Measurements from ENCODE around the gene TMEM81.

TMEM81 gene

DNA sequence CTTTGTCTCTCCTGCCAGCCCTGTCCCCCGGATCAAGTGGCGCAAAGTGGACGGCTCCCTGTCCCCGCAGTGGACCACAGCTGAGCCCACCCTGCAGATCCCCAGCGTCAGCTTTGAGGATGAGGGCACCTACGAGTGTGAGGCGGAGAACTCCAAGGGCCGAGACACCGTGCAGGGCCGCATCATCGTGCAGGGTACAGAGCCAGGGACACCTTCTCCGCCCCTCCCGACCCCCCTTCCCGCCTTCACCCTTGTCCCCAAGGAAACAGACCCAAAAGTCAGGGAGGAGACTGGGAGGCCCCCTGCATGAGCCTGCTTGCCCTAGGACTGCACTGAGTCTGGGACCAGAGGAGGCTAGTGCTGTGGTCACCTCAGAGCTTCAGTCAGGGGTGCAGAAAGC lies 23.0 kb downstream of the TMEM81 start:
- DNase-seq (ENCODE audit: low read depth in 3 of 3, low spot score in 1 of 3), result no peak

- no peak for DNase-seq (ENCODE audit: low read depth in 3 of 3, low spot score in 1 of 3)
These were observed 23.5 kb downstream of the TMEM81 start for GRCh38 chr1:205060746-205061145.

GRCh38 chr1:205059660-205060059 lies 24.6 kb downstream of the TMEM81 start:
- no peak for DNase-seq (ENCODE audit: low read depth in 3 of 3, low spot score in 1 of 3)

DNA sequence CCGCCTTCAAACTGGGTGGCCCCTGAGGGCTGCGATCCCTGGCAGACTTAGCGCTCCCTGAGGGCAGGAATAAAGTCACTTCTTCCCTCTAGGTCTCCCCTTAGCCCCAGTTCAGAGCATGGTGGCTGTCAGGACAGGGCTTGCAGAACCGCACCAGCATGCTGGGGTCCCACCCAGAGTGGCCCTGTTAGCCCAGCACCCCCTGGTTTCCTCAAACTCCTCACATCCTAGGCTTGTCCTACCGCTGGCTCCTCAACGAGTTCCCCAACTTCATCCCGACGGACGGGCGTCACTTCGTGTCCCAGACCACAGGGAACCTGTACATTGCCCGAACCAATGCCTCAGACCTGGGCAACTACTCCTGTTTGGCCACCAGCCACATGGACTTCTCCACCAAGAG lies 25.4 kb downstream of the TMEM81 start:
- no peak for DNase-seq (ENCODE audit: low read depth in 3 of 3, low spot score in 1 of 3)

DNA sequence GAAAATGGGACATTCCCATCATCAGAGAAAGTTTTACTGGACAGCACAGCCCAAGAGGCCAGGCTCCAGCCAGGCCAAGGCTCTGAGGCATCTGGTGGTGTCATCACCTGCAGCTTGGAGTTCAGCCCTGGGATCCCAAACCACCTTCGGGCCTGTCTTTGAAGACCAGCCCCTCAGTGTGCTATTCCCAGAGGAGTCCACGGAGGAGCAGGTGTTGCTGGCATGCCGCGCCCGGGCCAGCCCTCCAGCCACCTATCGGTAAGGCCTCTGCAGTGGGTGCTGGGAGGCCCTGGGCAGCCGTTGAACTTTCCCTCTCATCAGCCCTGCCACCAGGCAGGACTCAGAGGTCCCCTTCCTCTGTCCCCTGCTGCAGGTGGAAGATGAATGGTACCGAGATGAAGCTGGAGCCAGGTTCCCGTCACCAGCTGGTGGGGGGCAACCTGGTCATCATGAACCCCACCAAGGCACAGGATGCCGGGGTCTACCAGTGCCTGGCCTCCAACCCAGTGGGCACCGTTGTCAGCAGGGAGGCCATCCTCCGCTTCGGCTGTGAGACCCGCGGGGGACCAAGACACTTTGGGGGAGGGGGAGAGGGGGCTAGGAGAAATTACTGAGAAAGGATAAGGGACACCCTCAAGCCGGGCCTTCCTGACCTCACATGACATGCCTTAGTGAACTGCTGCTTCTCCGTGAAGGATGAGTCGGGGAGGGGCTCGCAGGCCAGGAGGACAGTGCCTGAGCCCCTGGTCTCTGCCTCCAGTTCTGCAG lies 26.3 kb downstream of the TMEM81 start:
- DNase-seq (ENCODE audit: low read depth in 3 of 3, low spot score in 1 of 3), result no peak

- no peak for DNase-seq (ENCODE audit: low read depth in 3 of 3, low spot score in 1 of 3)
These were observed 27.2 kb downstream of the TMEM81 start for GRCh38 chr1:205056956-205057568.

DNA sequence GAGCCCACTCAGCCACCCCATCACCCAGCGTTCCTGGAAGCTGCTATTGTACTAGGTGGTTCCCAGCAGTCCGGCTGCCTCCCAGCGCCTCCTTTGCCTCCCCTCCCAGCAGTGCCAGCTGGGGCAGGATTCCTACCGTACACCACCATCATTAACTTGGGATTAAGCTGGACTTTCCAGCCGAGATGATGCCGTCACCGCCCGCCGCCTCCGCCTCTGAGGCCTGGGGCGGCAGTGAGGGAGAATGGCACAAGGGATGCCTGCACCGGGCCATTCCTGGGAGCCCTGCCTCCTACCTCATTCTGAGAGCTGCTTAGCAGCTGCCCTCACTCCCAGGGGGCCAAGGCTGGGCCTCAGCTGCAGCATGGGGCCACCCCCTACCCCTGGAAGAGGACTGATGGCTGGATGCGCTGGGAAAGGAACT lies 28.1 kb downstream of the TMEM81 start:
- DNase-seq (ENCODE audit: low read depth in 3 of 3, low spot score in 1 of 3), result no peak

GRCh38 chr1:205054013-205054412 lies 30.2 kb downstream of the TMEM81 start:
- no peak for DNase-seq (ENCODE audit: low read depth in 3 of 3, low spot score in 1 of 3)

GRCh38 chr1:205053296-205053695 lies 31.0 kb downstream of the TMEM81 start:
- no peak for DNase-seq (ENCODE audit: low read depth in 3 of 3, low spot score in 1 of 3)

DNA sequence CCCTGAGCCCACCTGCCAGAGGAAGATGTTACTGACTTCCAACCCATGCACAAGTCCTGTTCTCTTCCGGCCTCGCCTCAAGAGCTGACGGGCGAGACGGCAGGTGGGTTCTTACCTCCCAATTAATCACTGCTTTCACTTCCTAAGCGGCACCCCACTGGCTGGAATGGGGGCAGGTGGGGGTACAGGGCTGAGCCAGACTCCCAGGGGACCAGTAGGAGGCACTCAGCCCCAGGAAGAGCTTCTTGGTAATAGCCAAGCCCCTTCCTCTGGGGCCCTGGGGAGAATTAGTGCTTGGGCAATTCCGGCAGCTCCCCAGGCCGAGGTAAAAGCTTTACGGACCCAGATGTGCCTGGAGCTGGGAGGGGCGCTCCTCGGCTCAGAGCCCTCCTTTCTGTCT lies 31.6 kb downstream of the TMEM81 start:
- DNase-seq (ENCODE audit: low read depth in 3 of 3, low spot score in 1 of 3), result no peak

- no peak for DNase-seq (ENCODE audit: low read depth in 3 of 3, low spot score in 1 of 3)
These were observed 34.8 kb downstream of the TMEM81 start for GRCh38 chr1:205049479-205049878.

- DNase-seq (ENCODE audit: low read depth in 3 of 3, low spot score in 1 of 3), result no peak
These were observed 35.9 kb downstream of the TMEM81 start for GRCh38 chr1:205048382-205048781.

GRCh38 chr1:205047764-205048231 lies 36.5 kb downstream of the TMEM81 start:
- no peak for DNase-seq (ENCODE audit: low read depth in 3 of 3, low spot score in 1 of 3)

DNA sequence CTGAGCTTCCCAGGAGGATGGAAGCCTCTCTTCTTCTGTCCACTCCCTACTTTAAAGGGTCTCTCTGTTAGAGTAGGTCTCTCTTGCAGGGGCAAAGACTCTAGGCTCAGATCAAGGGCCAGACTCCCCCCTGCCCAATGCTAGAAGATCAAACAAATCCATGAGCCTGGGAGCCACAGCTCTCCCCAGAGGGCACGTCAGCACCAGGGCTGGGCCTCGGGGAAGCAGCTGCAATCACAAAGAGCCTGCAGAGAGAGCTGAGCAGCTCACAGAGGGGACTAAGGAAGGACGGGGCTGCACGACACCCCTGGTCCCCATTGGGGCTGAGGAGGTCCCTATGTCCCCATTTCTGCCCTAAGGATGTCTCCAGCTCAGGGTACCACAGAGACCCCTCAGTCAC lies 37.4 kb downstream of the TMEM81 start:
- DNase-seq (ENCODE audit: low read depth in 3 of 3, low spot score in 1 of 3), result no peak

- no peak for DNase-seq (ENCODE audit: low read depth in 3 of 3, low spot score in 1 of 3)
These were observed 39.1 kb downstream of the TMEM81 start for GRCh38 chr1:205045146-205045545.

GRCh38 chr1:205044741-205045140 lies 39.5 kb downstream of the TMEM81 start:
- no peak for DNase-seq (ENCODE audit: low read depth in 3 of 3, low spot score in 1 of 3)

- no peak for DNase-seq (ENCODE audit: low read depth in 3 of 3, low spot score in 1 of 3)
These were observed 40.4 kb downstream of the TMEM81 start for GRCh38 chr1:205043866-205044265.

DNA sequence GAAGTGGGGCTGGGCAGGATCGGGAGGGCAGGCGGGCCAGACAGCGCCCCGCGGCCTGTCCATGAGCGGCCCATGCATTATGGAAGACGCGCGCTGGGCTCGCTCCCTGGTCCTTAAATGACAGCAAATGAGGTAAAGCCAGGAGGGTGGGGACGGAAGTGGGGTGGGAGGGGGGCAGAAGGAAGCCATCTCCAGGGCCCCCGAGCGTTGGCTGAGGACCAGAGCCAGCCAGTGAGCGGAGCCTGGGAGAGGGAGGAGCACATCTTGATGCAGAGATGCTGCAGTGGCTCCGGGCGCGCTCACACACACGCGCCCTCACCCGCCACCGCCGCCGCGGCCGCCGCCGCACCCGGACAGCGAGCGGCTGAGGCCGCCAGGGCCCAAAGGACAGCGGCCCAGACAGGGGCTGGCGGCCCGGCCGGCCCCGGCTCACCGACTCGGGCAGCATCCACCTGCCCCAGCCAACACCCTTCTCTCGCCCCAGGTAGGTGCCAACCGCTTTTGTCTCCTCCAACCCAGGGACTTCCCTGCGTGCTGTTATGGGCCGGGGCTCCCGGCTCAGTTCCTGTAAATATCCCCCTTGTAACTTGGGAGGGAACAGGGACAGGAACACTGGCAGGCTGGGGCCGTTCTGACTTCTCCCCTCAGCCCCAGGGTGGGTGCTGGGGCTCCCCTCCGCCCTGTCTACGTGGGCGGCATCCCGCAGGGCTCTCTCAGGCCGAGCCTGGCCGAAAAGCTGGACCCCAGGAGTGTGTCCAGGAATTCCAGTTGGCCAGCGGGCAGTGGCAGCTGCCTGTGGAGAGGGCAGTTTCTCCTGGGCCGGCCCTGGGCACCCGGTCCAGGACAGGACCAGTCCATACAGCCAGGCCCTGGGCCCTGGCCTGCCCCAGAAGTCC lies 41.1 kb downstream of the TMEM81 start, which contains the start of gene CNTN2:
CNTN2 (plus strand) TSS at position 302 of the 896 bp plus-strand sequence. CDS start 9,974 bp downstream, outside the sequence.
- DNase-seq (ENCODE audit: low read depth in 3 of 3, low spot score in 1 of 3), result no peak

DNA sequence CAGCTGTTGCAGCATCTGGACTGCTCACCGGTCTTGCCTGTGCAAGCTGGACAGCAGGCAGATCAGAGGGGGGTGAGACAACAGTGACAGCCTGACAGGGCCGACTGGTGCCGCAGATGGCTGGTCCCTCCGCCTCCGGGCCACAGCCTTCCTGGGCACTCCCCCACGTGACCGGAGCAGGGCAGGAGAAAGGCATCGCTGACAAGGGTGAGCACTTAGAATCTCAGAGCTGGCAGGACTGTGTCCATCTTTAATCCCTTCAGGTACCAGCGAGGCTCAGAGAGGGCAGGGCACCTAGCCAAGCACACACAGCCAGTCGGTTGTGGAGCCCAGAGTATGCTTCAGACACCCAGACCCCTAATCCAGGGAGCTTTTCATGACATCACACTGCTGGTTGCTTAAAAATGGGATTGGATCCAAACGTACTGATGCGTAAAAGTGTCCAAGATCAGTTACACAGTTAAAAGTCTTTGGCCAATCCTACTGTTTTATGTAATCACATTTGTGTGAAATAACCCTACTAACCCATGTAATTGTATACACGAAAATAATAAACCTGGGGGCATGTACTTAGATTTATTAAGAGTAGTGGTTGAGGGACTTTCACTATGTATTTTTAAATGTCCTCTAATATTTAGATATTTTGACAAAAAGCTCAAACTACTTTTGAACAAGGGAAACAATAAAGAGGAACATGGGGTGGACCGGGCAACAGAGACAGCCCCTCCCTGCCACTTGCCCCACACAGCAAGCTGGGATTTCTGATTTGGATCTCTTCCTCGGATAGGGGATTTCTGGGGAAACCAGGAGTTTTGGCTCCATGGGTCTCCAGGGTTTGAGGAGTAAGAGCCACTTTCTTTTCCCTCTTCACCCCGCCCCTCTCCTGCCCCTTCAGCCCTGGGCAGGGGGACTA lies 42.0 kb downstream of the TMEM81 start:
- no peak for DNase-seq (ENCODE audit: low read depth in 3 of 3, low spot score in 1 of 3)

DNA sequence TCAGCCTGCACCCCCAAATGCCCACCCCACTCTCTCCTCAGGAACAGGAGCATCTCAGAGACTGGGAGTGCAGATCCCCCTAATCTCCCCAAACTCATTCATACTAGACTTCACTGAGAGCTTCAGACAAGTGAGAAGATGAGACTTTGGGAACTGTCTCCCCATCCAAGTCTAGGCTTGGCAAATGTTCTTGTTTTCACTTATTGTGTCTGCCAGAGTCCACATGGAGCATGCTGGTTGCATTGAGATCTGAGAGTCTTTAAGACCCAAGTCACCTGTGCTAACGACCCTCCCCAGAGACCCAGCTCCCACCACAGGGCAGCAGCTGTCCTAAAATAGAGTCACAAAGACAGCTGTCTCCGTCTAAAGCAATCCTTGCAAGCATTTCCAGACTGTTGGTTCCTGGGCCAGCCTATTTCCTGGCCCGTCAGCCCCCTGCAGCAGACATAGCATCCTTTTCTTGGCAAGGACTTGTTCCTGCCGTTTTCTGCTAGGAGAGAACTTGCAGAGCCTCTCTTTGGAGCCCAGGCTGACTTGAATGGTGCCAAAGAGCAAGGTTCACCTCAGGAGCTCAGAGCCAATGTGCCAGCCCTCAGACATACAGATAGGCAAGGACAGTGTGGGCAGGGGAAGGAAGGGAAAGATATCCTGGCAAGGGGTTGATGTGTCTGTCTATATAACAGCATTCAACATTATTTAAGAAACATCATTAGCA lies 43.1 kb downstream of the TMEM81 start:
- DNase-seq (ENCODE audit: low read depth in 3 of 3, low spot score in 1 of 3), result no peak

All from stimulated activated CD4-positive, alpha-beta T cell treated with anti-CD3 and anti-CD28 coated beads, TNF-alpha, amount 100 ng/mL, for 1 hour (primary cell).